ENCODE measurements around the gene SVBP. TPM values are rescaled to one million over a fixed set of nuclear protein-coding genes. Genes with fewer than 3 reads are reported as not detected.

Gene SVBP
- total RNA-seq, 1 experiment from 2014 or later = 10.1 TPM

DNA sequence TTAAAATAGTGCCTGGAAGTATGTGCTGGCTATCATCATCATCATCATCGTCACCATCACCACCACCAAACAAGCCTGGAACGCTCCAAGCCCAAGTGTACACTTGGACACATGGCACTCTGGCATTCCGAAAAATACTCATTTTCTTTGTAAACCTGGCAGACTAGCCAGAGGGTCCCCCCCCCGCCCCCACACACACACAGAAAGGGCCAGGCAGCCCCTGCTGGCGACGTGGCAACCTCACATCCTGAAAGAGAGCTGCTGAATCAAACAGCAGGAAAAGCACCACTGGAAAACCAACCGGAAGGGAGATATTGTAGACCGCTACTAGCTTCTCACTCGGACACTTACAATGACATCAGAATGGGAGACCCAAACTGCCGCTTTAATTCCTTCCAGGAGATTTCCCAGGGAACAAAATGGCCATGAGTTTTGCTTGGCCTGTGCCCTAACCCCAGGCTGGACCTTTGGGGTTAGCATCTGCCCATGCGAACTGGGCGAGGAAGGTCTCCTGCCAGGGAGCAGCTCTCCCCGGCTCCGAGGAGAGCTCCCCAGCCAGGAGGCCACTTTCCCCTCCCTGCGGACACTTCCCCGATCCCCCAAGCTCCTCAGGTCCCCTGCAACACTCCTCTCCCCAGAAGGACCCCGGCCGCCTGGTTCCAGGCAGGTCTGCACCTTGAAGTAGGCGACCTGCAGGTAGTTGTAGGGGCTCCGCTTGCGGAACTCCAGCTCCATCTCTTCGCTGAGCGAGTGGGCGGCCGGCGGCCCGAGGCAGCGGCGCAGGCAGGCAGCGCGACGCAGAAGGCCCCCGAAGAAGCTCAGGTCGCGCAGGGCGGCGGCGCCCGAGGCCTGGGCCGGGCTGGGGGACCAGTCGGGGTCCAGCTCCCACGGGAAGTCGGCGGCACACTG is 51.1 kb downstream of the SVBP start:
- BruUV-seq (replicated peaks) = no TSS peak
- Mint-ChIP-seq H3K4me1 (ENCODE audit: low read depth, unreplicated experiment) (peaks cover 8% of the 10 kb centered on the region), H3K27ac (ENCODE audit: unreplicated experiment) (no peak overlapping the region), H3K9me3 (ENCODE audit: low read depth, unreplicated experiment) (no peaks in the 10 kb centered on the region), H3K27me3 (ENCODE audit: unreplicated experiment) (no peaks in the 10 kb centered on the region), H3K4me3 (ENCODE audit: low read depth, unreplicated experiment) (no peak overlapping the region), H3K36me3 (ENCODE audit: insufficient read depth, unreplicated experiment) (peaks cover 6% of the 10 kb centered on the region)
- TF ChIP-seq, protein P1, sequence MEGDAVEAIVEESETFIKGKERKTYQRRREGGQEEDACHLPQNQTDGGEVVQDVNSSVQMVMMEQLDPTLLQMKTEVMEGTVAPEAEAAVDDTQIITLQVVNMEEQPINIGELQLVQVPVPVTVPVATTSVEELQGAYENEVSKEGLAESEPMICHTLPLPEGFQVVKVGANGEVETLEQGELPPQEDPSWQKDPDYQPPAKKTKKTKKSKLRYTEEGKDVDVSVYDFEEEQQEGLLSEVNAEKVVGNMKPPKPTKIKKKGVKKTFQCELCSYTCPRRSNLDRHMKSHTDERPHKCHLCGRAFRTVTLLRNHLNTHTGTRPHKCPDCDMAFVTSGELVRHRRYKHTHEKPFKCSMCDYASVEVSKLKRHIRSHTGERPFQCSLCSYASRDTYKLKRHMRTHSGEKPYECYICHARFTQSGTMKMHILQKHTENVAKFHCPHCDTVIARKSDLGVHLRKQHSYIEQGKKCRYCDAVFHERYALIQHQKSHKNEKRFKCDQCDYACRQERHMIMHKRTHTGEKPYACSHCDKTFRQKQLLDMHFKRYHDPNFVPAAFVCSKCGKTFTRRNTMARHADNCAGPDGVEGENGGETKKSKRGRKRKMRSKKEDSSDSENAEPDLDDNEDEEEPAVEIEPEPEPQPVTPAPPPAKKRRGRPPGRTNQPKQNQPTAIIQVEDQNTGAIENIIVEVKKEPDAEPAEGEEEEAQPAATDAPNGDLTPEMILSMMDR (IDR thresholded peaks at IDR 0.05; ENCODE audit: unreplicated experiment) = peak; percentile 50
- DNase-seq = peak; percentile 29
- CTCF ChIA-PET = interaction anchor here (0.6 to 1.6 kb wide), 21 partner anchors 10 to 1719 kb away, joined by 3 to 9 read pairs (median 4); partner anchors contain the start of genes ERMAP and YBX1
- intact Hi-C loops (cut with micrococcal nuclease; ENCODE audit: unreplicated experiment) = no loop called here

DNA sequence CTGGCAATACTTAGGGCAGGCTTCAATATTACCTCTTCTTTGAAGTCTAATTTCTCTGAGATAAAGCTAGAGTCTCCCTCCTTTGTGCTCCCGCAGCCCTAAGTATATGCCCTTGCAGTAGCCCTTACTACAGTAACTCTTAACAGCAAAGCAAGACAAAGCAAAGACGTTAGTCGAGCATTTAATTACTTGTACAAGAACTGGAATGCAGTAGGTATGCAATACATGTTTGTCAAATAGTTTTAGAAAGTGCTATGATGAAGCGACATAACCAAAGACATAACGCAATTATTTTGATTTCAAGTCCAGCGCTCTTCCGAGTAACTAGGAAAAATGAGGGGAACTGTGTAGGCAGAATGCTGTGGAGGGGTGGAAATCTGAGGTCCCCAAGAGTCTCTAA is 51.9 kb downstream of the SVBP start:
- Mint-ChIP-seq H3K4me3 (ENCODE audit: low read depth, unreplicated experiment) (no peak overlapping the region), H3K4me1 (ENCODE audit: low read depth, unreplicated experiment) (peaks cover under 1% of the 10 kb centered on the region), H3K27ac (ENCODE audit: unreplicated experiment) (no peak overlapping the region), H3K9me3 (ENCODE audit: low read depth, unreplicated experiment) (no peaks in the 10 kb centered on the region), H3K36me3 (ENCODE audit: insufficient read depth, unreplicated experiment) (no peaks in the 10 kb centered on the region), H3K27me3 (ENCODE audit: unreplicated experiment) (no peaks in the 10 kb centered on the region)
- BruUV-seq (replicated peaks) = no TSS peak
- CTCF ChIA-PET = interaction anchor here (0.8 to 1.3 kb wide), 3 partner anchors 83 to 187 kb away, joined by 3 to 6 read pairs (median 4); partner anchors contain the start of gene YBX1
- DNase-seq = no peak
- intact Hi-C loops (cut with micrococcal nuclease; ENCODE audit: unreplicated experiment) = no loop called here
- TF ChIP-seq, protein P1 (IDR thresholded peaks at IDR 0.05; ENCODE audit: unreplicated experiment) = no peak

DNA sequence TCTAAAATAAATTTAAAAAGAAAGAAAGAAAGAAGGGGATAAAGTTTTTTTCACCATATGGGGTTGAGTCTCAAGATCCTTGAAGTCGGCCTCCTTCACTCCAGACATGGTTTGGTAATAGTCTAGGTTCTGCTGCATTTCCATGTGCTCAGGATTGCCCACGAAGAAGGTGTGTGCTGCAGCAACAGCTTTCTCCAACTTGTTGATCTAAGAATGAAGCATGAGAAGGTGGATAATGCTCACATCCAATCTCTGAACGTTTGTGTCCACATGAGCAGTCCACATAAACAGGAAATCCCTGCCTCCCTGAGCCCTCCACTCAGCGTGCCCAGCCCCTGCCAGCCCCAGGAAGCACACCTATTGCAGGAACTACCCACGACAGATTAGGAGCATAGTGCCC is 54.9 kb downstream of the SVBP start:
- Mint-ChIP-seq H3K27ac (ENCODE audit: unreplicated experiment) (no peak overlapping the region), H3K9me3 (ENCODE audit: low read depth, unreplicated experiment) (no peaks in the 10 kb centered on the region), H3K36me3 (ENCODE audit: insufficient read depth, unreplicated experiment) (peaks cover 6% of the 10 kb centered on the region), H3K4me1 (ENCODE audit: low read depth, unreplicated experiment) (no peaks in the 10 kb centered on the region), H3K4me3 (ENCODE audit: low read depth, unreplicated experiment) (no peak overlapping the region), H3K27me3 (ENCODE audit: unreplicated experiment) (no peaks in the 10 kb centered on the region)
- intact Hi-C loops (cut with micrococcal nuclease; ENCODE audit: unreplicated experiment) = no loop called here
- no peak for DNase-seq
- CTCF ChIA-PET = no interaction called here
- TF ChIP-seq, protein P1 (IDR thresholded peaks at IDR 0.05; ENCODE audit: unreplicated experiment) = no peak
- BruUV-seq (replicated peaks) = no TSS peak

DNA sequence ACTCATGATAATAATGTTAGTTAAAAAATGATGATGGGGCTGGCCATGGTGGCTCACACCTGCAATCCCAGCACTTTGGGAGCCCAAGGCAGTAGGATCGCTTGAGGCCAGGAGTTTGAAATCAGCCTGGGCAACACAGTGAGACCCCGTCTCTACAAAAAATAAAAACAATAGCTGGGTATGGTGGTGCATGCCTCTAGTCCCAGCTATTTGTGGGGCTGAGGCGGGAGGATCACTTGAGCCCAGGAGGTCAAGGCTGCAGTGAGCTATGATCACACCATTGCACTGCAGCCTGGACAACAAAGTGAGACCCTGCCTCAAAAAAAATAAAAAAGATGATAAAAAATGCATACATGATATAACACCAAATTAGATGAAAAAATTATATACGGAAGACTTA is 55.6 kb downstream of the SVBP start:
- intact Hi-C loops (cut with micrococcal nuclease; ENCODE audit: unreplicated experiment) = no loop called here
- Mint-ChIP-seq H3K4me3 (ENCODE audit: low read depth, unreplicated experiment) (no peak overlapping the region), H3K27ac (ENCODE audit: unreplicated experiment) (no peak overlapping the region), H3K4me1 (ENCODE audit: low read depth, unreplicated experiment) (no peaks in the 10 kb centered on the region), H3K27me3 (ENCODE audit: unreplicated experiment) (no peaks in the 10 kb centered on the region), H3K9me3 (ENCODE audit: low read depth, unreplicated experiment) (no peaks in the 10 kb centered on the region), H3K36me3 (ENCODE audit: insufficient read depth, unreplicated experiment) (peaks cover 6% of the 10 kb centered on the region)
- CTCF ChIA-PET = no interaction called here
- TF ChIP-seq, protein P1 (IDR thresholded peaks at IDR 0.05; ENCODE audit: unreplicated experiment) = no peak
- BruUV-seq (replicated peaks) = no TSS peak
- DNase-seq = no peak
